GM23338 (cell line): ENCODE data around the gene HSPB9.

Source experiments
- CTCF ChIP-seq, 2 experiments: fragments of 200-600 bp in 1 of 2; sonication (generic) in 1 of 2; conservative IDR thresholded peaks; 2 replicates each; pipeline versions ENCODE4 v1.5.1 to v1.6.1; 2016 to 2017; ENCODE audit warnings: antibody characterized with exemption in 2 of 2, low read depth in 2 of 2, mild to moderate bottlenecking in 2 of 2, moderate library complexity in 1 of 2
- NANOG ChIP-seq: IDR thresholded peaks from 2 replicates; pipeline ENCODE4 v1.6.1; 2016; ENCODE audit warnings: antibody characterized with exemption, borderline replicate concordance

DNA sequence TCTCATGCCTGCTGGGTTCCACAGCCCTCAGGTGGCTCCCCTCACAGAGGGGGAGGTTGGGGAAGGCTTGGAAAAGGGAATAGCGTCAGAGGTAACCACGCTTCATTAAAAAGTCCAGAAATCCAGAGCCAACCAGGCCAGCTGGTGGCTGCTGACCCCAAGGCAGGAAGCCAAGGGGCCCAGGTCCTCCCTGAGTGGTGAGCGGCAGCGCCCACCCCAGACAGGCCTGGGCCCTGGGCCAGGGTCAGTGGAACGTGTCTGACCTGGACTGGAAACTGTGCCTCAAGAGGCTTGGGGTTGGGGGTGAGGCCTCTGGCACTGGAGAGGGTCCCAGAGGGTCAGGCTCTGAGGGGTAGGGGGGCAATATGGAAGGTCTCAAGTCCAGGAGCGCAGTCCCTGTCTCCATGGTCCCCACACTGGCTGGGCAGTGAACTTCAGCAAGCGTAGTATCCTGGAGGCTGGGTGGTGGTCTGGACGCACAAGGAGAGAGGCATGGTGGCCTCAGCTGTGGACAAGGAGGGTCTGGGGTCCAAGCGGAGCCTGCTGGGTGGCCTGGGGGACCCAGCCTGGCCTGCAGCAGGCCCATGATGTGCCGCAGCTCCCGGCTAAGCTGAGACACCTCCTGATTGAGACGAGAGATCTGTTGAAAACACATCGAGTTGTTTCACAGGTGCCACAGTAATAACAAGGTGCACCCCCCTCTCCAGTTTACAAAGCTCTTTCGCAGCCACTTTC lies 37.4 kb downstream of the HSPB9 start:
- TF ChIP-seq NANOG (no peak), CTCF (conservative IDR thresholded peaks at IDR 0.05; ENCODE audit: low read depth in 2 of 2) (no peak)
